IMR-90 (cell line): ENCODE data around the gene SPINDOC. TPM values are rescaled to one million over a fixed set of nuclear protein-coding genes. Genes with fewer than 3 reads are reported as not detected.

Source experiments
- ATAC-seq: fragments of 200-7000 bp; cut with Tn5 transposase; 2 replicates; pipeline ENCODE4 v1.9.1; 2020; ENCODE audit warnings: low read depth, mild to moderate bottlenecking, moderate library complexity
- BruUV-seq: library from RNA; stranded (reverse); fragments of 400-500 nt; replicated peaks from 2 replicates; lab custom pipeline; 2021; lab: Mats Ljungman, UMichigan
- CTCF ChIA-PET: fragments of 300-600 bp; formaldehyde crosslinking; extraction: SDS; loops from one replicate; lab custom pipeline; 2021; ENCODE audit warnings: antibody characterized with exemption; lab: Yijun Ruan, JAX
- POLR2A ChIA-PET: fragments of 300-600 bp; sonication (Branson Sonifier 250); formaldehyde crosslinking; loops from one replicate; lab custom pipeline; 2022; ENCODE audit warnings: antibody characterized with exemption; ENCODE audit not compliant: unreplicated experiment; lab: Charles Lee
- DNase-seq: peaks from one replicate; pipeline ENCODE4 v3.0.0; 2013
- H2AFZ ChIP-seq: replicated peaks from 2 replicates; pipeline ENCODE3; 2013; ENCODE audit warnings: low read length, mild to moderate bottlenecking; ENCODE audit not compliant: poor library complexity
- H2AK5ac ChIP-seq: 2 replicates; pipeline ENCODE4 v1.6.1; 2013; ENCODE audit warnings: low read depth, low read length, inconsistent platforms
- H2AK9ac ChIP-seq: replicated peaks from 2 replicates; pipeline ENCODE3; 2013; ENCODE audit warnings: mild to moderate bottlenecking, low read depth, low read length, moderate library complexity; ENCODE audit not compliant: poor library complexity
- H2BK120ac ChIP-seq: 2 replicates; pipeline ENCODE4 v1.6.1; 2013; ENCODE audit warnings: low read depth, low read length, inconsistent platforms
- H2BK15ac ChIP-seq: 3 replicates; pipeline ENCODE4 v1.6.1; 2013; ENCODE audit warnings: low read depth, low read length, inconsistent platforms
- H2BK20ac ChIP-seq: 2 replicates; pipeline ENCODE4 v1.6.1; 2013; ENCODE audit warnings: low read depth, mild to moderate bottlenecking, inconsistent platforms, low read length, moderate library complexity
- H2BK5ac ChIP-seq: 2 replicates; pipeline ENCODE4 v1.6.1; 2013; ENCODE audit warnings: mild to moderate bottlenecking, low read depth, low read length, inconsistent platforms; ENCODE audit not compliant: poor library complexity, severe bottlenecking
- H3K14ac ChIP-seq: replicated peaks from 2 replicates; pipeline ENCODE4 v1.6.1; 2013; ENCODE audit warnings: low read depth, low read length, inconsistent platforms
- H3K18ac ChIP-seq: 2 replicates; pipeline ENCODE4 v1.6.1; 2013; ENCODE audit warnings: low read depth, low read length, control low read depth
- H3K23ac ChIP-seq: 2 replicates; pipeline ENCODE4 v1.6.1; 2013; ENCODE audit warnings: low read depth, low read length, inconsistent platforms
- H3K27ac ChIP-seq: 2 replicates; pipeline ENCODE4 v1.5.1; 2013; ENCODE audit warnings: mild to moderate bottlenecking, control low read depth, low read length; ENCODE audit not compliant: insufficient read depth
- H3K27me3 ChIP-seq: 2 replicates; pipeline ENCODE4 v1.6.1; 2013; ENCODE audit warnings: low read length; ENCODE audit not compliant: control insufficient read depth, insufficient read depth
- H3K36me3 ChIP-seq: 2 replicates; pipeline ENCODE4 v1.6.1; 2013; ENCODE audit warnings: low read length, mixed read lengths; ENCODE audit not compliant: control insufficient read depth, insufficient read depth
- H3K4ac ChIP-seq: 2 replicates; pipeline ENCODE4 v1.6.1; 2013; ENCODE audit warnings: low read depth, low read length, inconsistent platforms
- H3K4me1 ChIP-seq: 2 replicates; pipeline ENCODE4 v1.6.1; 2013; ENCODE audit warnings: low read length, mixed read lengths; ENCODE audit not compliant: control insufficient read depth, insufficient read depth
- H3K4me2 ChIP-seq: 2 replicates; pipeline ENCODE4 v1.6.1; 2013; ENCODE audit warnings: low read depth, mild to moderate bottlenecking, control low read depth, low read length, moderate library complexity
- H3K4me3 ChIP-seq: 2 replicates; pipeline ENCODE4 v1.5.1; 2013; ENCODE audit warnings: low read depth, mild to moderate bottlenecking, control low read depth, low read length, moderate library complexity; ENCODE audit not compliant: insufficient read depth
- H3K56ac ChIP-seq: 2 replicates; pipeline ENCODE4 v1.6.1; 2013; ENCODE audit warnings: low read length, inconsistent platforms; ENCODE audit not compliant: insufficient read depth; ENCODE audit errors: extremely low read depth
- H3K79me1 ChIP-seq, 2 experiments: 2 replicates each; pipeline ENCODE4 v1.6.1; 2013; ENCODE audit warnings: low read length in 2 of 2, inconsistent platforms in 1 of 2, low read depth in 1 of 2
- H3K9ac ChIP-seq: 2 replicates; pipeline ENCODE4 v1.6.1; 2013; ENCODE audit warnings: low read depth, low read length, control low read depth
- H3K9me1 ChIP-seq: 2 replicates; pipeline ENCODE4 v1.6.1; 2013; ENCODE audit warnings: low read length, inconsistent platforms; ENCODE audit not compliant: insufficient read depth
- H3K9me3 ChIP-seq: 2 replicates; pipeline ENCODE4 v1.6.1; 2013; ENCODE audit warnings: low read length; ENCODE audit not compliant: control insufficient read depth, insufficient read depth
- H4K20me1 ChIP-seq: 2 replicates; pipeline ENCODE4 v1.6.1; 2013; ENCODE audit warnings: low read length, inconsistent platforms; ENCODE audit not compliant: insufficient read depth
- H4K5ac ChIP-seq: 2 replicates; pipeline ENCODE4 v1.6.1; 2013; ENCODE audit warnings: mild to moderate bottlenecking, low read depth, low read length, control low read depth
- H4K8ac ChIP-seq, 2 experiments: 2 replicates each; pipeline ENCODE4 v1.6.1; 2013; ENCODE audit warnings: low read depth in 2 of 2, low read length in 2 of 2, control low read depth in 1 of 2, inconsistent platforms in 1 of 2
- H4K91ac ChIP-seq: 2 replicates; pipeline ENCODE4 v1.6.1; 2013; ENCODE audit warnings: low read depth, low read length, inconsistent platforms; ENCODE audit not compliant: insufficient read depth
- BHLHE40 ChIP-seq: fragments of 150-350 bp; IDR thresholded peaks from 2 replicates; pipeline ENCODE4 v1.6.1; 2016; ENCODE audit warnings: mild to moderate bottlenecking, low read depth, low read length
- ELK1 ChIP-seq: fragments of 150-350 bp; IDR thresholded peaks from 2 replicates; pipeline ENCODE4 v1.6.1; 2016; ENCODE audit warnings: low read depth, mild to moderate bottlenecking, low read length, moderate library complexity, borderline replicate concordance
- FOS ChIP-seq: fragments of 150-350 bp; IDR thresholded peaks from 2 replicates; pipeline ENCODE4 v1.6.1; 2016; ENCODE audit warnings: low read depth, low read length
- MAFK ChIP-seq: IDR thresholded peaks from 2 replicates; pipeline ENCODE4 v1.6.1; 2012; ENCODE audit warnings: low read depth, low read length, improper control_type of control experiment
- MAZ ChIP-seq: IDR thresholded peaks from 2 replicates; pipeline ENCODE4 v1.6.1; 2012; ENCODE audit warnings: low read depth, mild to moderate bottlenecking, low read length, improper control_type of control experiment, moderate library complexity, borderline replicate concordance
- MXI1 ChIP-seq: IDR thresholded peaks from 2 replicates; pipeline ENCODE4 v1.6.1; 2012; ENCODE audit warnings: low read depth, mild to moderate bottlenecking, low read length, moderate library complexity, borderline replicate concordance
- NFE2L2 ChIP-seq: fragments of 150-350 bp; IDR thresholded peaks from 2 replicates; pipeline ENCODE4 v1.6.1; 2016; ENCODE audit warnings: low read depth, mild to moderate bottlenecking, low read length
- POLR2A ChIP-seq: IDR thresholded peaks from 2 replicates; pipeline ENCODE4 v1.6.1; 2012; ENCODE audit warnings: mild to moderate bottlenecking, low read depth, low read length
- WGBS, 2 experiments: methylation state at CpG; one replicate each; pipeline versions ENCODE4 v1.1.5 to v1.1.7; 2013; ENCODE audit warnings: missing lambda C conversion rate in 2 of 2; ENCODE audit not compliant: insufficient read length in 1 of 2; ENCODE audit errors: extremely low coverage in 2 of 2; 5-methylcytosine and 5-hydroxymethylcytosine counted together
- dilution Hi-C: fragments of 300-500 bp; cut with HindIII; formaldehyde crosslinking; loops from one replicate; pipeline ENCODE4 v1.14.3; 2018; ENCODE audit warnings: low sequenced_read_pairs; ENCODE audit not compliant: unreplicated experiment
- in situ Hi-C: fragments of 300-500 bp; cut with MboI; formaldehyde crosslinking; loops from 3 replicates; pipeline ENCODE4 v1.14.3; 2019; ENCODE audit warnings: low sequenced_read_pairs, inconsistent platforms, mixed read lengths
- intact Hi-C: fragments of 100-400 bp; cut with micrococcal nuclease; formaldehyde crosslinking; loops from 2 replicates; pipeline ENCODE4 v1.10.0; 2022
- polyA plus RNA-seq, 3 experiments: library from polyadenylated mRNA; depleted of rRNA; stranded (reverse); fragments of >200 nt; gene quantifications; 2 replicates each; pipeline ENCODE4 v1.2.3, GENCODE V29; 2012; ENCODE audit warnings: low replicate concordance in 1 of 3
- total RNA-seq: library from RNA; depleted of rRNA; stranded (reverse); fragments of >200 nt; gene quantifications from 2 replicates; pipeline ENCODE4 v1.2.3, GENCODE V29; 2012

Gene SPINDOC
- total and polyA plus RNA-seq, 2 of the 4 experiments (the other 2 are of a cell fraction), result 10.0 to 29.9 TPM

DNA sequence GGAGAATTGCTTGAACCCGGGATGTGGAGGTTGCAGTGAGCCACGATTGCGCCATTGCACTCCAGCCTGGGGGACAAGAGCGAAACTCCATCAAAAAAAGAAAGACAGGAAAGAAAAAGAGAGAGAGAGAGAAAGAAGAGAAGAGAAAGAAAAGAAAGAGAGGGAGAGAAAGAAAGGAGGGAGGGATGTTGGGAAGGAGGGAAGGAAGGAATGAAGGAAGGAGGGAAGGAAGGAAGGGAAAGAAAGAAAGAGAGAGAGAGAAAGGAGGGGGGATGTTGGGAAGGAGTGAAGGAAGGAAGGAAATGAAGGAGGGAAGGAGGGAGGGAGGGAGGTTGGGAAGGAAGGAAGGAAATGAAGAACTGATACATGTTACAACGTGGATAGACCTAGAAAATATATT is 12.3 kb upstream of the SPINDOC start:
- DNase-seq, result no peak
- H3K18ac ChIP-seq, result no peak overlapping the region
- no peak overlapping the region for H2AFZ ChIP-seq
- WGBS, 2 experiments, result 100% methylated on average over 1 of the region's 5 CpGs; no CpG with 5 or more reads in 1 of the 2 experiments
- no peak overlapping the region for H2BK15ac ChIP-seq
- H2BK120ac ChIP-seq, result no peak overlapping the region
- ChIA-PET CTCF (no interaction called here), POLR2A (no interaction called here)
- no peaks in the 10 kb centered on the region for H4K20me1 ChIP-seq
- no peak overlapping the region for H3K23ac ChIP-seq
- no peak for ATAC-seq
- no peak overlapping the region for H3K14ac ChIP-seq
- in situ Hi-C loops (no loop called here), dilution Hi-C loops (no loop called here), intact Hi-C loops (no loop called here)
- no TSS peak for BruUV-seq
- H3K4me3 ChIP-seq, result no peak overlapping the region
- H3K4ac ChIP-seq, result no peak overlapping the region
- no peak overlapping the region for H3K27ac ChIP-seq
- H2BK20ac ChIP-seq, result no peak overlapping the region
- no peak overlapping the region for H3K56ac ChIP-seq
- H3K4me1 ChIP-seq, result peaks cover 9% of the 10 kb centered on the region
- no peaks in the 10 kb centered on the region for H3K27me3 ChIP-seq
- no peak overlapping the region for H2BK5ac ChIP-seq
- H3K9me1 ChIP-seq, result peaks cover 8% of the 10 kb centered on the region
- H3K9ac ChIP-seq, result no peak overlapping the region
- TF ChIP-seq FOS (no peak), MAFK (no peak), MXI1 (no peak), POLR2A (no peak), MAZ (no peak), BHLHE40 (no peak), ELK1 (no peak), NFE2L2 (no peak)
- H3K36me3 ChIP-seq, result no peaks in the 10 kb centered on the region
- H4K91ac ChIP-seq, result no peak overlapping the region
- no peak overlapping the region for H4K5ac ChIP-seq
- no peak overlapping the region for H4K8ac ChIP-seq
- H2AK9ac ChIP-seq, result no peak overlapping the region
- peaks cover 0 to 4% of the 10 kb centered on the region in 2 experiments; a peak in 1 of 4 replicates for H3K79me1 ChIP-seq
- no peak overlapping the region for H2AK5ac ChIP-seq
- no peak overlapping the region for H3K4me2 ChIP-seq
- H3K9me3 ChIP-seq, result peaks cover 1% of the 10 kb centered on the region; the same call in 1 of the 2 replicates
